HG03520 (cell line): ENCODE results near the gene HACD2.
A peak's percentile ranks its signal among the peaks of the same experiment; 100 is the strongest.
"Not testable (repeated sequence)": the region's sequence is repeated elsewhere in the genome, so short reads cannot be mapped to it uniquely, and the experiment has no call there.

Experiments used
- ATAC-seq: cut with Tn5 transposase; IDR thresholded peaks from one replicate; pipeline ENCODE4 v1.9.1; 2021; ENCODE audit warnings: mild to moderate bottlenecking, moderate library complexity; ENCODE audit not compliant: unreplicated experiment

The HACD2 gene

GRCh38 chr3:123611674-123612073 is 26.8 kb upstream of the HACD2 start:
- not testable (repeated sequence) for ATAC-seq

GRCh38 chr3:123611082-123611481 is 26.2 kb upstream of the HACD2 start:
- no peak for ATAC-seq

- peak; percentile 69 for ATAC-seq
These were observed 25.5 kb upstream of the HACD2 start for GRCh38 chr3:123610331-123610730.

GRCh38 chr3:123609063-123609462 is 24.2 kb upstream of the HACD2 start:
- no peak for ATAC-seq

- no peak for ATAC-seq
These were observed 23.5 kb upstream of the HACD2 start for GRCh38 chr3:123608263-123608937.

GRCh38 chr3:123606527-123606926 is 21.7 kb upstream of the HACD2 start:
- ATAC-seq, result no peak

GRCh38 chr3:123605789-123606234 is 21.0 kb upstream of the HACD2 start:
- peak; percentile 74 for ATAC-seq

GRCh38 chr3:123603153-123603552 is 18.3 kb upstream of the HACD2 start:
- not testable (repeated sequence) for ATAC-seq

GRCh38 chr3:123602325-123602724 is 17.5 kb upstream of the HACD2 start:
- ATAC-seq, result no peak

- ATAC-seq, result not testable (repeated sequence)
These were observed 16.0 kb upstream of the HACD2 start for GRCh38 chr3:123600863-123601262.

- no peak for ATAC-seq
These were observed 12.7 kb upstream of the HACD2 start for GRCh38 chr3:123597561-123597960.

- no peak for ATAC-seq
These were observed 10.7 kb upstream of the HACD2 start for GRCh38 chr3:123595396-123596180.

- ATAC-seq, result no peak
These were observed 8.5 kb upstream of the HACD2 start for GRCh38 chr3:123593381-123593780.

GRCh38 chr3:123590685-123591450 is 6.0 kb upstream of the HACD2 start:
- no peak for ATAC-seq

GRCh38 chr3:123587401-123587800 is 2.5 kb upstream of the HACD2 start:
- ATAC-seq, result no peak

GRCh38 chr3:123586968-123587367 is 2.1 kb upstream of the HACD2 start:
- no peak for ATAC-seq

GRCh38 chr3:123586131-123586530 is 1.3 kb upstream of the HACD2 start:
- no peak for ATAC-seq

- peak; percentile 34 for ATAC-seq
These were observed 417 bp downstream of the HACD2 start for GRCh38 chr3:123584284-123584987.

GRCh38 chr3:123583561-123583960 is 1.3 kb downstream of the HACD2 start:
- no peak for ATAC-seq

- no peak for ATAC-seq
These were observed 2.5 kb downstream of the HACD2 start for GRCh38 chr3:123582315-123582714.

- no peak for ATAC-seq
These were observed 8.7 kb downstream of the HACD2 start for GRCh38 chr3:123576122-123576521.
